HG02852 (cell line): ENCODE data around the gene GNG4.
A peak's percentile ranks its signal among the peaks of the same experiment; 100 is the strongest.
"Not testable (repeated sequence)": the region's sequence is repeated elsewhere in the genome, so short reads cannot be mapped to it uniquely, and the experiment has no call there.

ENCODE experiments used
- ATAC-seq: cut with Tn5 transposase; IDR thresholded peaks from one replicate; pipeline ENCODE4 v1.9.1; 2021; ENCODE audit warnings: mild to moderate bottlenecking, moderate library complexity; ENCODE audit not compliant: unreplicated experiment

The GNG4 gene

DNA sequence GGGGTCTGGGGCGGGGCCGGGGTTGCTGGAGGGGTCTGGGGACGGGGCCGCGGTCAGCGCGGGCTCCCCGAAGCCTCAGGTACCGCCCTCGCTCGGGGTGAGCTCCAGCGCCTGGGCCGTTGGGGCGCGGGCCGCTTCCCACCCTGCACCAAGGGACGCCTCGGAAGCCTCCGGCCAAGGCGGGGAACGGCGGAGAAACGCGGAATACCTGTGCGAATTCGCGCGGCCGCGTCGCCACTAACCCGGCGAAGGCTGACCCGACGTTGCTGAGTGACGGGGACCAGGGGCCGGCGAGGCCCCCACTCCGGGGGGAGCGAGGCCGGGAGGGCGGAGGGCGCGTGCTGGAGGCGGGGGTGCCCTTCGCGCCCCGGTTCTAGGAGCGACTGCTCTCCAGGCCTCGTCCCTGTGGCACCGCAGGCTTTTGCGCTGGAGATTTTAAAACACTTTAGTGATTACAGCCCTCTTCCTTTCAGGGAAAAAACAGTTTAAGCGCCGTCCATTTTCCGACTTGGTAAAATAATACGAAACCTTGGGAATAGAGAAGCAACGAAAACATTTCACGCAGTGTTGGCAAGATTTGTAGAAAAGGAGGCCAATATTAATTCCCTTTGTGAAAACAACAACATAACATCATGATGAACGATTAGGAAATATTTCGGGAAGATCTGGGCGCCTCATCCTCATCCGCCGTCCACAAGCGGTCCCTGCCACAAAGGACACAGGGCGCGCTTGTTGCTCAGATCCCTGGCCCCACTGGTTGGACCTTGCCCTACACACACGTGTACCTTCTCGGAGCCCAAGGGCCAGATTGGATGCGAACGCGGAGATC, 971 bp upstream of the GNG4 start:
- ATAC-seq, result no peak

DNA sequence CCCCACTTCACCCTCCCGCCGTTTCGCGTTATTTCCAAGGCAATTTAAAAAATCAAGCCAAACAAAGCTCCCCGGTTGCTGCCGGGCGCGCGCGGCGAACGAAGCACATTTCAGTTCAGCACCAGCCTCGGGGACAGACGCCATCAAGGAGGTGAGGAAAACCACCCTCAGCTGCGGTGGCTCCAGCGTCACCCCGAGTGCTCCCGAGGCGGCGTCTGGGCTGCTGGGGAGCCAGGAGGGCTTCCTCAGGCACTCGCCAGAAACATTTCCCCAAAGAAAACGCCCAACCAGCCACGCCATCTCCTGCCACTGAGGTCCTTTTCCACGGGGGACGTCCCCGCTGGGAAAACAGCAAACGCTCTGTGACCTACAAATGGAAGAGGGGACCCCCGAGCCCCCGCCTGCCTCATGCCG, 623 bp downstream of the GNG4 start:
- ATAC-seq, result no peak

DNA sequence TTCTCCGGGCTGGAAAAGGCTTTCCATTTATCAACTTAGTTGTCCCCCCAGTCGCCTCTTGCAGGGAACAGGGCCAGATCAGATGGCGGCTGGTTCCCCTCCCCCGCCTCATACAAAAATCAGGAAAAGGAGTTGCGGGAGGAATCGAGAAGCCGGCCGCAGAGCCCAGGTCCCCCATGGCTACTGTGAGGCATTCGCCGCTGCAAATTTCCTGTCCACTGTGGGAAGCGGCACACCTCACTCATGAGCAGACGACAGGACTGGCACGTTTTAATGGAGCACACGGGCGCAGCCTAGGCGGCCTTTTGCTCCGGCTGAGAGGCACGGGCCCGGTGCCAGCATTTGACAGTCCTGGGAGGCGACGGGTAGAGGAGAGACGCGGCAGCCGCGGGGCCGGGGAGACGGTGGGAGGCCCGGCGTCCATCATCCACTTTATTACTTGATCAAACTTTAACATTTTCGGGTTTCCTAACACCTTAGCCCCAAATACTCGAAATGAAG, 1.1 kb downstream of the GNG4 start:
- no peak for ATAC-seq

GRCh38 chr1:235647537-235647936, 2.0 kb downstream of the GNG4 start:
- ATAC-seq, result not testable (repeated sequence)

GRCh38 chr1:235646463-235646862, 3.1 kb downstream of the GNG4 start:
- ATAC-seq, result no peak

- ATAC-seq, result no peak
These were observed 4.8 kb downstream of the GNG4 start for GRCh38 chr1:235644693-235645305.

DNA sequence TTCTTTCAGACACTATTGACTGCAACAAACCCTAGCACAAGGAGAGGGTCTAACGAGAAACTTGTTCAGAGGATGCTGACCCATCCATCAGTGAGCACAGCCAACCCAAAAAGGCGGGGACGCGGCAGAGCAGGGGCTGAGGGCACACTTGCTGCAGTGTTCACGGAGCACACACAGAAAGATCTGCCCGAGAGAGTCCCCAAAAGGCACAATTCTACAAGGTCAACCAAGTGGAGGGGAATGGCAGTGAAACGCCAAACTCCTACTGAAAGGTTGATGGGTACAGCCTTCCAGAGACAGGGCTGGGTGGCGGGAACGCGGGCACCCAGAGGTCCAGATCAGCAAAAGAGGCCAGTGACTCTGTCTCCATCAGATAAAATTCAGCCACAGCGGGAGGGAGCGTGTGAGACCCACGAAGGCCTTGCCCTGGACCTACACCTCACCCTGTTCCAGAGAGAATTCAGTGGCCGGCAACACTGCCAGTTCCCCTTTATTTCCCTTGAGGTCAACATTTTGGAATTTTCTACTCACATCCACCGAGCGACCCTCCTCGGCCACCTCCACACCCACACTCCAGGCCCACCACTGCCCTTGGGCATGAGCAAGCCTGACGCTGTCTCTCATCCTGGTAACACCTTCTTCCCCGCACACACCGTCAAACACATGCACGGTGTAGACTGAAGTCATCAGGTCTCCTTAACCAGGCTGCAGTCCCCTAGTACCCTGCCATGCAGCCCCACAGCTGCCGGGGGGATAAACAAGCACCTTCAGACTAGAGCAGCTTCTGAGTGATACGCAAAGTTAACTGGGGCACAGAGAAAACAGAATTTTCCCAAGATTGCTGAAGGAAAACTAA, 5.5 kb downstream of the GNG4 start:
- no peak for ATAC-seq

- ATAC-seq, result no peak
These were observed 6.6 kb downstream of the GNG4 start for GRCh38 chr1:235642943-235643371.

- peak; percentile 68 for ATAC-seq
These were observed 7.3 kb downstream of the GNG4 start for GRCh38 chr1:235642011-235642942.

DNA sequence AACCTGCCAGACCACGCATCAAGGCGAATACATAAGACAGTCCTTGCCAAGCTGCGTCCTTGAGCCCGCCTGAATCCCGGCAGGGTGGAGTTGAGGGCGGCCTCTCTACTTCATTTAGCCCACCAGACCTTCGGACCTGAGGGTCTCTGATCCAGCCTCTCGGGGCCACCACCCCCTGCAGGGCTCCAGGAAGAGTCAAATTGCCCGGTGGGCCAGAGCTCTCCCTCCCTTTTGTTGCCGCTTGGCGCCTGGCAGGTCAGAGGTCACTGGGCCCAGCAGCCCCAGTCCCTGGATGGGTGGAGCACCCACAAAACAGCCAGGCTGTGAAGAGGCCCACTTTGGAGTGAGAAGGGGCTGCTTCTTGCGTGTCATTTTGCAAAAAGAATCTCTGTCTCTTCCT, 9.0 kb downstream of the GNG4 start:
- no peak for ATAC-seq

DNA sequence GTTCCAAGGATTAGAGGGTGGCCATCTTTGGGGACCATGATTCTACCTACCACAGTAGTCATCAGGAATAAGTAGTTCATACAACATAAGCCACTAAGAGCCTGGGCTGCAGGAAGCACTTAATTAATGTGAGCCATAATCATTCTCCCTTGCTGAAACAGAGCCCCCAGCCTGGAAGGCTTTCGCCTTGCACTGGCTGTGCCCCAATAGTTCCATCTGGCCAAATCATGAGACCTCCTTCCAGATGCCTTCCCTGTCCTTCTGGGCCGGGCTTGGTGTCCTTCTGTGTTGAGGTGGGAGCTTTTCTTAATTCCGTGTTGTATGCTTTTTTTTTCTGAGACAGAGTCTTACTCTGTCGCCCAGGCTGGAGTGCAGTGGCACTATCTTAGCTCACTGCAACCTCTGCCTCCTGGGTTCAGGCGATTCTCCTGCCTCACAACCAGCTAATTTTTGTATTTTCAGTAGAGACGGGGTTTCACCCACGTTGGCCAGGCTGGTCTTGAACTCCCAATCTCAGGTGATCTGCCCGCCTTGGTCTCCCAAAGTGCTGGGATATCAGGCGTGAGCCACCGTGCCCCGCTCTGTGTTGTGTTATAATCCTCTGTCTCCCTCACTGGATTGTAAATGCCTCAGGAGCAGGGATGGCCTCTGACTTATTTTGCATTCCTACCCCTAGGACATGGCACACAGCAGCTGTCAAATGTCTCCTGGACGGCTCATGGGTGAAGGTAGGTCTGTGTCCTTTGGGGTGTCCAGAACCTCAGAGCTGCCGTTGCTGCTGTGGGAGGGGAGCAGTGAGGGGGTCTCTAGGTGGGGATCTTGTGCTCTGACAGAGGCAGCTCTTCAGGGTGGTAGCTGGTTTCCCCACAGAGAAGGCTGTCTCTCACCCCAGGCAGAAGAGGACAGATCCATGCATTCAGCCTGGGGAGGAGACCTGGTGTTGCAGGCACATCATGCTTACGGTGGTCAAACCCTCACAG, 10.1 kb downstream of the GNG4 start:
- no peak for ATAC-seq

GRCh38 chr1:235638612-235639011, 11.0 kb downstream of the GNG4 start:
- not testable (repeated sequence) for ATAC-seq

DNA sequence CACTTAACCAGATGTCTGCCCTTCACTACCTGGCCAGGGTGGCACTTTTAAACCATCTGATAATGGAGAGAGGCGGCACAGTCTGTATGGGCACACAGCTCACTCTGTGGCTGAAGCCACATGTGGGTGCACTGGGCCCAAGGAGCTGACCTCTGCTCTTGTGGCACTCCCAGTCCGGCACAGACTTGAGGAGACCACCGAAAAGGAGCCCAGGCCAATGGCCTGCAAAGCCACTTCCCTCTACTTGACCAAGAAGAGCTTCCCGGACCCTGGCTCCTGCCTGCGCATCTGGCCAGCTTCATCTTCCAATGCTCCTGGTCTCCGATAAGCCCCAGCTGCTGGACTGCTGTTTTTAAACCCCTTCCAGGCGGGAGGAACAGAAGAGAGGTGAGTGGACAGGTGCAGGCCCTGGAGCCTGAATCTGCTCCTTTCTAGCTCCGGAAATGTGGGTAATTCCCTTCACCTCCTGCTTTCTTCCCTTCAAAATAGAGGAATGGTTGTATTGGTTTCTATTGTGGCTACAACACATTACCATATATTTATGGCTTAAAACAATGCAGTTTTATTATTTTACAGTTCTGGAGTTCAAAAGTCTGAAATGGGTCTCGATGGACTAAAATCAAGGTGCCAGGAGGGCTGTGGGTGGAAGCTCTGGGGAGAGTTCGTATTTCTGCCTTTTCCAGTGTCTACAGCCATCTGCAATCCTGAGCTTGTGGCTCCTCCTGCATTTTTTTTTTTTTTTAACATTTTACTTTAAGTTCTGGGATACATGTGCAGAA, 11.6 kb downstream of the GNG4 start:
- no peak for ATAC-seq

GRCh38 chr1:235635938-235636662, 13.5 kb downstream of the GNG4 start:
- no peak for ATAC-seq

GRCh38 chr1:235632506-235633401, 16.8 kb downstream of the GNG4 start:
- peak; percentile 81 for ATAC-seq

DNA sequence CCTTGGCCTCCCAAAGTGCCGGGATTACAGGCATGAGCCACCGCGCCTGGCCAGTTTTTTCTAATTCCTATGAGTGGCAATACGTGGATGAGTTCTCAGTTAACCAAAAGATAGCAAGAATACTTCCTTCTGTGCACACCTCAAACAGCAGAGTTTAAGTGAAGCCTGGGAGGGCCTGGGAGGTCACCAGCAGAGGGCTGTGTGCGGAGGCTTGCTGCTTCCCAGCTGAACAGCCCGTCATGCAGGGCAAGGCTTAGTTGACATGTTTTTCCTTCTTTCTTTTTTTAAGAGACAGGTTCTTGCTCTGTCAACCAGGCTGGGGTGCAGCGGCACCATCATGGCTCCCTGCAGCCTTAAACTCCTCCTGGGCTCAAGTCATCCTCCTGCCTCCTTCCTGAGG, 17.8 kb downstream of the GNG4 start:
- no peak for ATAC-seq
